HG03066 (cell line): Measurements from ENCODE around the gene EXOSC5.
"Not testable (repeated sequence)": the region's sequence is repeated elsewhere in the genome, so short reads cannot be mapped to it uniquely, and the experiment has no call there.

Experiments
- ATAC-seq: cut with Tn5 transposase; IDR thresholded peaks from one replicate; pipeline ENCODE4 v1.9.1; 2021; ENCODE audit warnings: low read depth; ENCODE audit not compliant: unreplicated experiment

EXOSC5 gene

DNA sequence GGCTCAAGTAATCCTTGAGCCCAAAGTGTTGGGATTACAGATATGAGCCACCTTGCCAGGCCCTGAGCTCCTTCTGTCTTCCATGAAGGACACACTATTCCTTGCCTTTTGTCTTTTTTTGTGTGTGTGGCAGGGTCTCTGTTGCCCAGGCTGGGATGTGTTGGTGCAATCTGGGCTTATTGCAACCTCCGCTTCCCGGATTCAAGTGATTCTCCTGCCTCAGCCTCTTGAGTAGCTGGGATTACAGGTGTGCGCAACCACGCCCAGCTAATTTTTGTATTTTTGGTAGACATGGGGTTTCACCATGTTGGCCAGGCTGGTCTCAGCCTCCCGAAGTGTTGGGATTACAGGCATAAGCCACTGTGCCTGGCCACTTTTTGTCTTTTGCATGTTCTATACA lies 11.7 kb upstream of the EXOSC5 start:
- not testable (repeated sequence) for ATAC-seq

DNA sequence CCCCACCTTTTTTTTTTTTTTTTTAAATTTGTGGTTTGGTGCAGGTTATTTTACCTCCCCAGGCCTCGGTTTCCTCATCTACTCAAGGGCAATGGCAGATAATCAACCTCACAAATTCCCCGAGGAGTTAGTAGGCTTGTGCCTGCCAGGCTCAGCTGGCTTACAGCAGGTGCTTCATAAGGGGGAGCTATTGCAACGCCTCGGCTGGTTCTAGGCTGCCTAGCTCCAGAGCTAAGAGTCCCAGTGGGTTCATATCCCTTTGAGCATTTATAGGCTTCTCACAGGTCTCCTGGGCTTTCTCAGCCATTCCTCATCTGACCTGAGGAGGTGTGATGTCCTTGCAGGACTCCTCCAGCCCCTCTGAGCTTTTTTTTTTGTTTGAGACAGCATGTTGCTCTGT lies 11.1 kb upstream of the EXOSC5 start:
- no peak for ATAC-seq

DNA sequence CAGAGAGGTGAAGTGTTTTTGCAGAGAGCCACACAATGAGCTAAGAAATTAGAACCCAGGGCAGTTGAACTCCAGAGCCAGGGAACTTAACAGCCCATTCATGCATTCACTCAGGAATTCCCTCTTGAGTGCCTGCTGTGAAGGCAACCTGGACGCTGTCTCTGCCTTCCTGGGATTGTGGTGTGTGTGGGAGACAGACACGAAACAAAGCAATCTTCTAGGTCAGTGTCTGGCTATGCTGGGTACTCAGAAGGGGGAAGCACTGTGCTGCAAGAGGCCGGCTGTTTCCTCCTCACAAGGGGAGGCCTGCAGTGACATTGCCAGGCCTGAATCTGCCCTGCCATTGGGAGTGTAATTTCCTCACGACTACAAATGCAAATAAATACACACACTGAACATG lies 10.1 kb upstream of the EXOSC5 start:
- ATAC-seq, result no peak

DNA sequence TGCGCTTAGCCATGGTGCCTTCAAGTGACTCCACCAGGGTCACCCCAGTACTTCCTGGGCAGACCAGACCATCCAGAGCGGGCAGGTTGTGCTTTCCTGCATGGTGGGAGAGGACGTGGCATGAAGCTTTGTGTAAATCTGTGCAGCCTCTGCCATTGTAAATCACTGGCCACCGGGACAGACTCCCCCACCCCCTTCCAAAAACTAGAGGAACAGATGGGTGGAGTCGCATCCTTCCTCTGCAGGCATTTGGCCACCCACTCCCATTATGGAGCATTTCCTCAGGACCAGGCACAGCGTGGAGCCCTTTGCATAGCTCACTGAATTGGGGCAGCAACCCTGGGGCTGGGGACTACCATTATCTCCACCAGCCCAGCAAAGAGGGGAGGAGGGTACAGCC lies 8.6 kb upstream of the EXOSC5 start:
- ATAC-seq, result no peak

DNA sequence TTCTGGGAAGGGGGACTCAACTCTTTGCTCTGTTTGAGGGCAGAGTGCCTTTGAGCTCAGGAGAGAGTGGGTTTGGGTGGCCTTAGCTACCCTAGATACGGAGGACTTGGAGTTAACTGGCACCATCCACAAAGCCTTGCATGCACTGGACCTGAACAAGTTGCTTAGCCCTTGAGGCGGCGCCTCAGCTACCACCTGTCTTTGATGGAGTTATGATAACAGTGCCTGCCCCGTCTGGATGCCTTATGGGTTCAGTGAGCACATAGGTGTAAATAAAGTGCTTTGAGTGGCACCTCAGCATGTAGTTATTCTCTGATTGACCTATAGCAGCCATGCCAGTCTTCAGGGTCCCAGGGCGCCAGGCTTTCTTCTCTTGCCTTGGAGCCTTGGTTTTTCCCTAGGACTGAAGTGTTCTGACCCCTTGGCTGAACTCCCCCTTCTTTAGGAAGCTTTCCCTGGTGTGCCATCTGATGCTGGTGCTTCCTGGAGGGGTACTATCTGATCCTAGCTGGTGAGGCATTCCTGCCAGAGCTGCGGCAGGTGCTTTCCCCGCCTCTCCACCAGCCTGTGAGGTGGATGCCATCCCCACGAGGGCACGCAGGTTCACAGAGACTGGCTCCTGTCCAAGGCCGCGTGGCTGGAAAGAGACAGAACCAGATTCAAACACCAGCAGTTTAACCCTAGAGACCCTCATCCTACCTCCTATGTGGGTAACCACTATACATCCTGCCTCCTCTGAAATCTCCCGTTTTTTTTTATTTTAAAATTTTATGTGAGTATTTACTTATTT lies 6.2 kb upstream of the EXOSC5 start:
- ATAC-seq, result no peak

DNA sequence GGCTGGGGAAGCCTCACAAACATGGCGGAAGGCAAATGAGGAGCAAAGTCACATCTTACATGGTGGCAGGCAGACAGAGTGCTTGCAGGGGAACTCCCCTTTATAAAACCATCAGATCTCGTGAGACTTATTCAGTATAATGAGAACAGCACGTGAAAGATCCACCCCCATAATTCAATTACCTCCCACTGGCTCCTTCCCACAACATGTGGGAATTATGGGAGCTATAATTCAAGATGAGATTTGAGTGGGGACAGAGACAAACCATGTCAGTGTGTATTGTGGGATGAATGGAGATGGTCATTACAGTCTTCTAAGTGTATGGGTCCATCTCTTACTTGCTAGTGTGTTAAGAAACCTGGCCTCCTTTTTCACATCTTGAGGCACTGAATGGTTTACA lies 4.9 kb upstream of the EXOSC5 start:
- ATAC-seq, result no peak

DNA sequence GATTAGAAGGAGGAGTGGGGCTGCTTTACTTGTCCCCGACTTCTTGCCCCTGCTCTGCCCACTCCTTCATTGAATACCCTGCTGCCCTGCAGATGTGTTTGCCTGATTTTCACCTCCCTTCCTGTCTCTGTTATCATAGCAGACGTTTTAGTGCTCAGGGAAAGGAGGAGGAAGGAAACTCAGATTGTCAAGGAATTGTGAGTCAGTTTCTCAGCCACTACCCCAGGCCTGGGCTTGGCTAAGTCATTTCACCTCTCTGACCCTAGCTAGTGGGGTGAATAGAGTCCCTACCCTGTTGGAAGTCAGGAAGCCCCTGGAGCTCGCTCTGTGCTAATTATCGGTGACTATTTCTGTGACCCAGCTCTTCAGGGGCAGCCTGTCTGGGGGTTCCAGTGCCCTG lies 4.3 kb upstream of the EXOSC5 start:
- ATAC-seq, result no peak

DNA sequence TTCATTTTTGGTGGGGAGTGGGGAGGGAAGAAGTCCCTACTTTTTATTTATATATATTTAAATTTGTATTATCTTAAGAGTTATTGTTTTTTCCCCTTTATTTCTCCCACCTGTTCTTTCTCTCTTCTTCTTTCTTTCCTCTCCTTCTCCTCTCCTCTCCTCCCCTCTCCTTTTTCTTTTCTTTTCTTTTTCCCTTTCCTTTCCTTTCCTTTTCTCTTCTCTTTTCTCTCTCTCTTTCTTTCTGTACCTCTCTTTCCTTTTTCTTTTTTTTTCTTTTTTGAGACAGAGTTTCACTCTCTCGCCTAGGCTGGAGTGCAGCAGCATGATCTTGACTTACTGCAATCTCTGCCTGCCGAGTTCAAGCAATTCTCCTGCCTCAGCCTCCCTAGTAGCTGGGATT lies 2.4 kb upstream of the EXOSC5 start:
- ATAC-seq, result no peak

DNA sequence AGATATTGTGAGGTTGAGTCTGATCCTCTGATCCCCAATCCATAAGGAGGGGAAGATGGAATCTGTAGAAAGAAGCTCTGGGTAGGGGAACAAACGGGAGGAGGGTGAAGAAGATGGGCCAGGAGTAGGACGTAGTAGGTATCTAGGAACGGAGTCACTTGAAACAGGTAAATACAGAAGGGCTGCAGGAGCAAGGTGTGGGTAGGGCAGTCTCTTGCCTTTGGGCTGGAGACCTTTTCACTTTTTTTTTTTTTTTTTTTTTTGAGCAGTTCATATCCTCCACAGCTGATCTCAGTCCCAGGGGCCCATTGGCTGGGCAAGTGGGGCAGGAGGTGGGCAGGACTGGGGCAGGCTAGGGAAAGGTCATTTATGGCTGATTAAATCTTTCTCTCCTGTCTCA lies 1.9 kb upstream of the EXOSC5 start:
- ATAC-seq, result no peak

DNA sequence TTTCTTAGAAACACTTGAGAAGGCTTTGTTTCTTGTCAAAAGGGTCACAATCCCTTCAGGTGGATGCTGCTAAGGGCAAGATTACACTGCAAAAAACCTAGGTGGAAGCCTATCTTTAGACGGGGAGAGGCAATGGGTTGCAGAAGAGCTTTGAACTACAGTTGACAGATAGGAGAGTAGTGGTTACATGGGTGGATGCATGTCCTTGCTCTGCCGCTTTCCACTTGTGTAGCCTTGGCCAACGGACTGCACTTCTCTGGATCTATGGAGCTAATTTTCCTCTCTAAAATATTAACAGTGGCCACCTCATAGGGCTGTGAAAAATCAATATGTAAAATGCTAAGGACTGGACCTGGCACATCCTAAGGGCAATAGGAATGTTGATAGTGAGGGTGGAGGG lies 1.4 kb upstream of the EXOSC5 start:
- ATAC-seq, result no peak

DNA sequence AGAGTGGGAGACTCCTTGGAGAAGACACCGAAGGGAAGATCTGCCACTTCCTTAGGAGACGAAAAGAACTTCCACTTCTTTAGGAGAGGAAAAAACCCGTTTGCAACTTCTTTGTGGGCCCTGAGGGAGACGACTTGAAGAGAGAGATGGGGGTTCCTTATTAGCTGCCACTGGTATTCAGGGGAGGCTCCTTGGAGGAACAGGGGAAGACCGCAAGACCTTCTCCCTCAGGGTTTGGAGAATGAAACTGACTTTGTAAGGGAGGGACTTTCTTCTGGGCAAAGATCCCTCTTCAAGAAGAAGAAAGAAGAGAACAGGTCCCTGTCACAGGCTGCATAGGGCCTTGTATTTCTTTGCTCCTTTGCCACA lies 875 bp upstream of the EXOSC5 start:
- no peak for ATAC-seq

DNA sequence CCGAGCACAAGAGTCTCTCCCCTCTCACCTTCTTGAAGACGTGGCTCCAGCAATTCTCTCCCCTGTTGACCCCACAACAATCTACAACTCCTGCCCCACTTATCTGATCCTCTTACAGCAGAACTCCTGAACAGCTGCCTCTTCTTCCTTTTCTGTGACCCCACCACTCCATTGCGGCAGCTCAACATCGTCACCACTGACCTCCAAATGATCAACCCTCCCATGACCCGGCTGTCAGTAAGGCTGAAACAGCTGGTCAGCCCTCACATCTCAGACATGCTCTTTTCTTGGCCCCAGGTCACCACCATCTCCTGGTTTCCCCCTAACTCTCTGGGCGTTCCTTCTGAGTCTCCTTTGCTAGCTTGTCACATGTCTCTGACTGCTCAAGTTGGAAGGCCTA lies 1.8 kb downstream of the EXOSC5 start:
- ATAC-seq, result no peak

DNA sequence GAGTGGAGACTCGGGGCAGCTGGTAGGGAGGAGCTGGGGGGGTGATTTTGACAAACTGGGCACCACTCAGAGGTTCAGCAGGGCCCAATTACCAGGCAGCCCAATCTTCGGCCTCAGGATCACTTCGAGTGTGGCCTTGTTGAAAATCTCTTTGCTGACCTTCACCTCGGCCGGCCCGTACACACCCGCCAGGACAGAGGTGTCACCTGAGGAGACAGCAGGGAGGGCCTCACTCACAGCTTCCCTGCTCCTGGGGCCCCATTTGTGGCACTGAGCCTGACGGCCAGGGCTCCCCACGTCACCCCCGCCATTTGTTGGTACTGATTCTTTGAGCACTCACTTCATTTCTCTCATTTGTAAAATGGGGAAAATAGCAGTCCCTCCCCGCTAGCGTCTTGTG lies 4.4 kb downstream of the EXOSC5 start:
- no peak for ATAC-seq

DNA sequence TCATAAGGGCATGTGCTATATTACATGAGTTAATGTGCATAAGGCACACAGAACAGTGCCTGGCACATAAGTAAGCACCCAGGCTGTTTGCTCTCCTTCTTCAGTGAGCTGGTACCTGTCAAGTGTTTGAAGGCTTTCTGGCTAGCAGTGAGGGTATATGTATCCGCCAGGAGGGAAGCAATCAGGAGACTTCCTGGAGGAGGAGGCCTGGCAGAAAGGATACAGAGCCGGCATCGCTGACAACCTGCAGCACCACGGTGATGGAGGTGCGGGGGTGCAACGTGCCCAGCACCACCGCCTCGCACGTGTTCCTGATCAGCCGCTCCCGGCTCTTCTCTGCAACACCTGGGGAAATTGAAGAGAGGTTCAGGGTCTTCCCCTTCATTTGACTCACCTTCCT lies 5.5 kb downstream of the EXOSC5 start:
- ATAC-seq, result no peak

DNA sequence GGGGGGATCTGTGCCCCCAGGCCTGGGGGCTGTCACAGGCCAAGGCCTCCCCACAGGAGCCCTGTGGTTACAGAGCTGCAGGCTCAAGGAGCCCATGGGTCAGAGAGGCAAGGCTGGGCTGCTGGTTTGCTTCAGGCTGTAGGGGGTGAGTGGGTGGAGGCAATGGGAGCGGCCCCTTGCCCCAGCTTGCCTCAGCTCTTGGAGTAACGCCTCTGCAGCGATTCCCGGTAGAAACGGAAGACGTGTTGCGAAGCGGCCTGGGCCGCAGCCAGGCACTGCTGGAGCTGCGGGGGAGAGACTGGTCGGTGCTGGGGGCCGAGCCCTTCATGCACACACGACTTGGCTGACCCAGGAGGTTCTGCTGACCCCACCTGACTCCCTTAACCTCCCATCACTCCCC lies 10.7 kb downstream of the EXOSC5 start:
- no peak for ATAC-seq

DNA sequence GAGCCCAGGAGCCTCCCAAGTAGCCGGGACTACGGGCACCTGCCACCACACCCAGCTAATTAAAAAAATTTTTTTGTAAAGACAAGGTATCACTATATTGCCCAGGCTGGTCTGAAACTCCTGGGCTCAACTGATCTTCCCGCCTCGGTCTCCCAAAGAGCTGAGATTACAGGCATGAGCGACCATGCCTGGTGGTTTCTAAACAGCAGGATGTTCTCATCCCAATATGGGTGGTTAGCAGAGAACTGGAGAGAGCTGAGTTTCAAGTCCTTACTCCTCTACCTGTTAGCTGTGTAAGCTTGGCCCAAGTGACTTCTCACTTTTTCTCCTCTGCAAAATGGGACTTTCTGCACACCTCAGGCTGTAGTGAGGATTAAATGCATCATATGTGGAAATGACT lies 12.8 kb downstream of the EXOSC5 start:
- ATAC-seq, result no peak

DNA sequence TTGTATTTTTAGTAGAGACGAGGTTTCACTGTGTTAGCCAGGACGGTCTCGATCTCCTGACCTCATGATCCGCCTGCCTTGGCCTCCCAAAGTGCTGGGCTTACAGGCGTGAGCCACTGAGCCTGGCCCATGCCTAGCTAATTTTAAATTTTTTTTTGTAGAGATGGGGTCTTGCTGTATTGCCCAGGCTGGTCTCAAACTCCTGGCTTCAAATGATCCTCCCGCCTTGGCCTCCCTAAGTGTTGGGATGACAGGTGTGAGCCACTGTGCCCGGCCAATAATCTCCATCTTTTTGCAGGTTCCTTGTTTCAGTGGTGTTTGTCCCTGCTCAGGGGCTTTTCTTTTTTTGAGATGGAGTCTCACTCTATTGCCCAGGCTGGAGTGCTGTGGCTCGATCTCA lies 15.6 kb downstream of the EXOSC5 start:
- not testable (repeated sequence) for ATAC-seq

DNA sequence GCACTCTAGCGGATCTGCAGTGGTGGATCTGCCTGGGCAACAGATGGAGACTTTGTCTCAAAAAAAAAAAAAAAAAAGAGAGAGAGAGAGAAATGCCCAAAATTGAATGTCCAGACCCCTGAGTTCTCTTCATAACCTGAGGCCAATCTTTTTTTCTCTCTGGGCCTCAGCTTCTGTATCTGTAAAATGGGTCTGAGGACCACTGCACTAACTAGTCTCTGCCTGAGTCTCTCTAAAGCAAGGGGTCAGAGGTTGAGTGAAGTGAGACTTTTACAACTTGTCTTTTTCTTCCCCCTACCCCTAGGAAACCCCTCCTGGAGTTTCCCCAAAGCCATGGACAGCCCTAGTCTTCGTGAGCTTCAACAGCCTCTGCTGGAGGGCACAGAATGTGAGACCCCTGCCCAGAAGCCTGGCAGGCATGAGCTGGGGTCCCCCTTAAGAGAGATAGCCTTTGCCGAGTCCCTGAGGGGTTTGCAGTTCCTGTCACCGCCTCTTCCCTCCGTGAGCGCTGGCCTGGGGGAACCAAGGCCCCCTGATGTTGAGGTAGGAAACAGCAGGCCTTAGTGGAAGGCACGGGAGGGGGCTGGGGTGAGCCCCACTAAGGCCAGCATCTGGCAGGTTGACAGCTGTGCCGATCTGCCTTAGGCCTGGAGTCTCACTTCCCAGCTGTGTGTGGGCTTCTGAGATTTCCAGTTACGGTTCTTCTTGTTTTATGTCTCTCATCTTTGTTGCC lies 19.0 kb downstream of the EXOSC5 start:
- ATAC-seq, result no peak

DNA sequence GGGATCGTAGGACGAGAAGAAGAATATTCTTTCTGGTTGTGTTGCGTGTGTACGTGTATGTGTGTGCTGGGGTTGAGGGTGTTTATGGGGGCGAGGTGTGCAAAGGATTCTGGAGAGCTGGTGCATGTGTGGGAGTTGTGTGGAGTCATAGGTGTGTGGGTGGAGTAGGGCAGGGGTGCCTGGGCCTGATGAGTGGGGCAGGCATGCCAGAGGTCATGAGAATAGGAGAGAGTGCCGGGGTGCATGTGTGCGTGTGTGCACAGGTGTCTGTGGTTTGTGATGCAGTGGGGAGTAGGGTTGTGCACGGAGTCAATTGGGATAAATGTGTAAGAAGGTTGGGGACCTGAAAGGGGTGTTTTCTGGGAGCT lies 20.2 kb downstream of the EXOSC5 start:
- ATAC-seq, result no peak

DNA sequence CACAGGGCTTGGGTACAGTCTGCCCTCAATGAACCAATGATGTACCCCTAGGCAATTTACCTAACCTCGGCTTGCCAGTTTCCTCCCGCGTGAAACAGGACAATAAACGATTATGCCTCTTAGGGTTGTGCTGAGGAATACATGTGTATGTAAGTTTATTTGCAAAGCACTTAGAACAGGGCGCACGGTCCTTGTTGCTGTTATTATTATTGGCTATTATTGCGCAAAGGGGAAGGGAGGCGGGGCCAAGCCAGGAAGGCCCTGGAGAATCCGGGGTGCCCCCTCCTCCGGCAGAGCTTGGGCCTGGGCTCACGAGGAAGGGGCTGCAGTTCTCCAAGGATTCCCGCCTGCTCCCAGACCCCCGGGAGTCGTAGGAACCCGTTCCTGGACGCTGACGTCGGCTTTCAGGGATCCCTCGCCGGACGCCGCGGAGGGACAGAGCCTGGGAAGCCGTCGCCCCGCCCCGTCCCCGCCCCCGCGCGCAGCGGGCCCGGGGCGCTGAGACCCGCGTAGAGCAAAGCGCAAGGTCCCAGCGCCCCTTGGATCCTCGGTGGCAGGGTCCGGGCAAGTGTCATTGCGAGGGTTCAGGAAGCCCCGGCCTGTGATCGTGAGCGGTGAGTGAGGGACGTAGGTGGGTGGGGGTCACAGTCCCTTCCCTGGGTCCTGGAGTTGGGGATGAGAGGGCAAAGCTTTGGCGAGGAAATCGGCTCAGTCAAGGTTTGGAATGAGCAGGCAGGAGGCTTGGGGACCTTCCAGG lies 20.7 kb downstream of the EXOSC5 start, which contains the start of gene TMEM91:
Gene TMEM91, plus strand, starts transcription at position 293 of the 757 bp plus-strand sequence. CDS start 1,777 bp downstream, outside the sequence.
- ATAC-seq, result no peak

DNA sequence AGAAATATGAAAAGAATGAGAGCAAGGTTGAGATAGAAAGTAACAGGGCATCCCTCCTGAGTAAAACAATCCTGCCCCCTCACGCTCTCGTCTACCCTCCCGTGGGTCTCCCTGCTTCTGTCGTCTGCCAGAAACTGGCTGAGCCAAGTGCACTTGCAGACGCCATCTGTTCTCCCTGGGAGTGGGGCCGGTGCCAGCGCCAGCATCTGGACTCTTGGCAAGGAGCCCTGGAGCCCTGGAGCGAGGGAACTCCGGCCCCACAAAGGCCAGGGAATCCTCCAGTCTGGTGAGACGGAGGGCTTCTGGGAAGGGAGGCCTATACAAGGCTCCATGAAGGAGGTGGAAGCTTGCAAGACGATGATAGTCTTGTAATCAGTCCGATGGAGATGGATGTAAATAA lies 23.2 kb downstream of the EXOSC5 start:
- ATAC-seq, result no peak

DNA sequence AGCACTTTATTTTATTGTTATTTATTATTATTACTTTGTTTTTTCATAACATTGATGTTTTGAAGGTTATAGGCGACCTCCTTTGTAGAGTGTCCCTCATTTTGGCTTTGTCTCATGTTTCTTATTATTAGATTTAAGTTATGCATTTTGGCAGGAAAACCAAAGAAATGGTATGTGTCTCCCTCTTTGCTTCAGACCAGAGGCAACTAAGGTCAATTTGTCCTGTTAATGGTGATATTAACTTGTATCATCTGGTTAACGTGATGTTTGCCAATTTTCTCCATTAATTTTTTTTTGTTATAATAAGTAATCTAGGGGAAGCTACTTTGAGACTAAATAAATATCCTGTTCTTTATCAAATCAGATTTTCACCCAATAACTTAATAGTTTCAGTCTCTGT lies 24.7 kb downstream of the EXOSC5 start:
- ATAC-seq, result no peak
